Fibroblast of skin of right biceps (primary cell): ENCODE results near the gene RAB25.
A peak's percentile ranks its signal among the peaks of the same experiment; 100 is the strongest.
"Not testable (repeated sequence)": the region's sequence is repeated elsewhere in the genome, so short reads cannot be mapped to it uniquely, and the experiment has no call there.

Experiments
- DNase-seq: peaks from one replicate; pipeline ENCODE4 v3.0.0-alpha.2; 2013

The RAB25 gene

DNA sequence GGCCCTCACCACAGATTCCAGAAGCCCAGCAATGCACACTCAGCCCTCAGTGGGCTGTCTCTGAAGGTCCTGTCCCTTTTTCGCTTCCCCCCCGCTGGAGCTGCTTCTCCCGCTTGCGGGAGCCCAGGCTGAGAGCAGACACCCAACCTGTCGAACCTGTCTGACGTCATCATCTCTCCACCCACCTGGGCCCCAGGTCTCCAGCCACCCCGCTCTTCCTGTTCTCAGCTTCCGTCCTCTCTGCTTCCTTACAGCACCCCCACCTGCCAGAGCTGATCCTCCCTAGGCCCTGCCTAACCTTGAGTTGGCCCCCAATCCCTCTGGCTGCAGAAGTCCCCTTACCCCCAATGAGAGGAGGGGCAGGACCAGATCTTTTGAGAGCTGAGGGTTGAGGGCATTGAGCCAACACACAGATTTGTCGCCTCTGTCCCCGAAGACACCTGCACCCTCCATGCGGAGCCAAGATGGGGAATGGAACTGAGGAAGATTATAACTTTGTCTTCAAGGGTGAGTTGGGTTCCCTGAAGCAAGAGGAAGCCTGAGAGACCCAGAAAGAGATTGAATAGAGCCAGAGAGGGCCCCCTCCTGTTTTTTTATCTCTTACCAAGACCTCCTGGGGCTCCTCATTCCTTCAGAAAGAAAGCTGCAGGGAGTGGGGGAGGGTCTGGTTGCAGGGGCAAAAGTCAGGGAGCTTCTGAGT lies at the start of gene RAB25:
Gene RAB25, plus strand, starts transcription at position 224 of the 700 bp plus-strand sequence. Its CDS starts 241 bp downstream, at position 465.
- no peak for DNase-seq

DNA sequence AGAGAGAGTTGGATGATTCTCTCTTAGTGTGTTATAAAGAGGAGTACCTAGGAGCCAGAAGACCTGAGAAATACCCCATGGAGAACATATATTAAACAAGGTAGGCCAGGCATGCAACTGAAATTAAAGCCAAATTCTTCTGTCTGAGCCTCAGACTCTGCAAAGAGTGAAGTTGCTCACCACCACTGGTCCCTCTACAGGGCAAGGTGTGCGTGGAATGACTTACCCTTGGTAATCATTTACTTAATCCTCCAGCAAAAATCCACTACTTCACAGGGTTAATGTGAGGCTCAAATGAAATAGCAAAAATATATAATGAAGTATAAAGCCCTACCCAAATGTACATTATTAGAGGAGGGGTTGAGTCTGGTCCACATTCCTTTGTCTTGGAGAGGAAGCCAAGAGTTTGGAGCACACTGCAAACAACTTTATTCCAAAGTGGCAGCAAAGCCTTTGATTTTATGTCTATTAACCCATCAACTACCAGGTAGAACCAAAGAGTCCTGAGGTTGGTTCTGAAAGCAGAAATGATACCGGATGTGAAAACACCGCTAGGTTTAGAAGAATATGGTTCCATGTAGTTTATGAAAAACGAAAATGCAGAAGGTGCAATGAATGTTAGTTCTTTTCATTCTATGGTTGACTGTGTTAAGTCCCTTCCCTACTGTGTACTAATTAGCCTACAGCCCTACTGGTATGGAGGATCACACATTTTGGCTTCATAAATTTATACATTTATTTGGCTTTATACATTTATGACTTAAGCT lies 48.7 kb upstream of the RAB25 start:
- no peak for DNase-seq

DNA sequence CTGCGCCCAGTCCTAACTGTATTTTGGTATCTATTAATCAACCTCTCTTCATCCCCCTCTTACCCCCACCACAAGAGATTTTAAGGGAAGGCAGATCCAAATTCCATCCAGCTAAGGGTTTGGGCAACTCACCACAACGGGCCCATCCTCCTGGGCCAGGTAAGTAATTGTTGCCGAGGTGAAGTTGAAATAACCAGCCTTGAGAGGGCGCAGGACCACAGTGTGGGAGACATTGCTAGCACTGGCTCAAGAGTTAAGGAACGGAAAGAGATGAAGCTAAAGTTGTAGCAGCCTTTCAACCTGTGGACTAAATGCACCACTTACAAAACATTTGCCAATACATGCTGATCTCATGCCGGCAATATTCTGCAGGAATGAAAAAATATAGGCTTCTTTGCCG lies 46.1 kb upstream of the RAB25 start:
- no peak for DNase-seq

DNA sequence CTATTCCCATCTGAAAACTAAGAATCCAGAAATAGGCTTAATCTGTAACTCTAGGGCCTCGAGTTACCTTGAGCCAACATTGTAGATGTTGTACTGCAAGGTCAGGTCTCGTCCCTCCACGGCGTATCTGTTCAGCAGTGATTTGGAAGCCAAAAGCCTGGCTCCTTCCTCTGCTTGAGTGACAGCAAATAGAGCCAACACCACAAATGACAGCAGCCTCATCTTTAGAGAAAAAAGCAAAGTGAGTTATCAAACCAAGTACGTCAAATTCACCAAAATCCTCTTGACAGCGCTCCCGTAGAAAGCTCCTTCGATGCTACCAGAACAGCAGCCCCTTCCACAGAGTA lies 41.0 kb upstream of the RAB25 start:
- DNase-seq = no peak

DNA sequence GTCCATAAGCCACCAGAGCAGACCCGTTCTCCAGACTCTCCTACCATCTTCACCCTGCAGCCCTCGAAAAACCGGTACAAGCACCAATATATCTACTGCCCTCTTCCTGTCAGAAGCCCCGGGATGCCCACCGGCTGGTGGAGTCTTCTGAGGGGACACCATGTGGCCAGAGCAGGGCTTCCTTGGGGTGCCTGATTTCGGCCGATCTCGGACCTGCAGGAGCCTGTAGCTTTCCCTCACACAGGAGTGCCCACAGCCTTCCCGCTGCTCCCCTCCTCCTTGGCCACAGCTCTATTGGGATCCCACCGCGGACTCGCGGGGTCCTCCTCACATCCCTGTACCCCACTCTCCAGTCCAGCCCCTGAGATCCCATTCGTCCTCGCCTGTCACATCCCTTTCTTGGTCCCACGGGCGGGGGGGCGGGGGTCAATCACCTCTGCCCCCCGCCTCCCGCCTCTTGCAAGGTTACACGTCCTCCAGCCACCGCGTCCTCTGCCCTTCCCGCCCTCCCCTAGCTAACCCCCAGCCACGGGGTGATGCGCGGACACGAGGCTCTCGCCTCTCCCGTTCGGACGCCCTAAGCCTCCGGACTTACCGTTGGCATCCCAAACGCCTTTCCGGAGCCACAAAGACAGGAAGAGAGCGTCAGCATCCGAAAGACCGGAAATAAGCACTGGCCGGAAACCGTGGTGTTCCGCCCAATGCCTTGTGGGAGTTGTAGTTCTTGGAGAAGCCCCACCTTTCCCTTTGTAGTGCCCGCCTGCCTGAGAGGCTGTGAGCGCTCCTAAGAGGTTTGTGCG lies 40.5 kb upstream of the RAB25 start, which contains the start of gene SSR2:
Gene SSR2, minus strand, starts transcription at position 659 of the 800 bp plus-strand sequence. CDS start 784 bp downstream, outside the sequence.
- DNase-seq = peak; percentile 91

DNA sequence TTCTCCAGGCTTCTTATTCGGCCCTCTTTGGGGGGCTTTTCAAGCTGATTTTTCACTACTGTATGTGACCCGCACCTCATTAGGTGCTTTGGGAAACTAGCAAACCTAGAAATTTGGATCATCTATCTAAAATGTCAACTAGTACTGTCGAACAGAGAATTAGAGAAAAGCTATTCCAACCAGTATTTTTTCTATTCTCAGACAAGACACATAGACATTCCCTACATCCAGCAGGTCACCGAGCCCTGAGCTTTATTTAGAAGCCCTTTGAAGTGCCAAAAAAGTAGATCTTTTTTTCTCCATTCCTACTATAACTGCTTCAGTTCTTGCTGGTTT lies 39.9 kb upstream of the RAB25 start:
- DNase-seq = no peak

DNA sequence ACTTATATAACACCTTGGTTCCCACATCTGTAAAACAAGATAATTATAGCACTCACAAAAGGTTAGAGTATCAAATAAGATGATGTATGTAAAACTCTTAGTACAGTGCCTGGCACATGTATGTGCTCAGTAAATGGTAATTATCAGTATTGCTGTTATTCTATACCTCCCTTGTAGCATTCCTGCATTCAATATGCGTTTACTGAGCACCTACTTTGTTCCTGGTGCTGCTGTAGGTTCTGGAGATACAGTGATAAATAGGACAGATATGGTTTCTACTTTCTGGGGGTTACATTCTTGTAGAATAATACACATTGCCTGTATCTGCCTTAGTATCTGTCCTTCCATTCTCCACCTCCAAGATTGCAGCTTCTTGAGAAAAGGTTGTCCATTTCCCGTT lies 39.0 kb upstream of the RAB25 start:
- no peak for DNase-seq

DNA sequence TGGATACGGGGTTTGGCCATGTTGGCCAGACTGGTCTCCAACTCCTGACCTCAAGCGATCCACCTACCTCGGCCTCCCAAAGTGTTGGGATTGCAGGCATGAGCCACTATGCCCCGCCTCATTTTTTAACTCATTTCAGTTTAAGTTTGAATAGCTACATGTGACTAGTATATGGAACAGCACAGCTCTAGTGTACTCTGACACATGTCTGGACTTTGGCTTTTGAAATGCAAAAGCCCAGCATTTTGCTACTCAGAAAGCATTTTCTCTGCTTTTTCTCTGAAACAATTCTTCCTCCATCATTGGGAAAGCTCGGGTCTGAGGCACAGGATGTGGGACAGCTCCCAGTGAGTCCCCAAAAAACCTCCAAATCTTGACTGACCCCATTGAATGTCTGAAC lies 36.2 kb upstream of the RAB25 start:
- no peak for DNase-seq

DNA sequence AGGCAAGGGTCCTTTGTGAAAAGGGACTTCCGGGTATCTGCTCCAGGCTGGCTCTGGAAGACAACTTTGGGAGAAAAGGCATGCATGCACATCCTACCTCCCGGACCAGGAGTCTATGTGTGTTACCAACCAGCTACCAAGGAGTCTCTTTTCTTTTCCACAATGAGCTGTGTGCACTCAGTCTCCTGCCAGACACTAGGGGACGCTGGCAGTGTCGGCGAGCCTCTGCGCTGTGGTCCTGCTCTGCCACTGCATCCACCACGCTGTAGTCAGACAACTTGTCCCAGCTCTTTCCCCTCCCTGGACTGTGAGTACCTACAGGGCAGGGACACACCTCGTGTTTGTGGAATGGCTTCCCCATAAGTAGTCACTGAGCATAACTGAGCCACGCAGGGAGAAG lies 35.1 kb upstream of the RAB25 start:
- DNase-seq = peak; percentile 35

DNA sequence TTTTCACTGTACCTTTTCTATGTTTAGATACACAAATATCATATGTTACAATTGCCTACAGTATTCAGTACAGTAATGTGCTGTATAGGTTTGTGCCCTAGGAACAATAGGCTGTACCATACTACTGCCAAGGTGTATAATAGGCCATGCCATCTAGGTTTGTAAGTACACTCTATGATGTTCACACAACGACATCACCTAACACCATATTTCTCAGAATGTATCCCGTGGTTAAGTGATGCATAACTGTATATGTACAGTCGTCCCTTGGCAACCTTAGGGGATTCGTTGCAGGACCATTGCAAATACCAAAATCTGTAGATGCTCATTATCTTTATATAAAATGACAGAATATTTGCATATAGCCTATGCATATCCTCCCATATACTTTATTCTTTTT lies 34.4 kb upstream of the RAB25 start:
- no peak for DNase-seq

DNA sequence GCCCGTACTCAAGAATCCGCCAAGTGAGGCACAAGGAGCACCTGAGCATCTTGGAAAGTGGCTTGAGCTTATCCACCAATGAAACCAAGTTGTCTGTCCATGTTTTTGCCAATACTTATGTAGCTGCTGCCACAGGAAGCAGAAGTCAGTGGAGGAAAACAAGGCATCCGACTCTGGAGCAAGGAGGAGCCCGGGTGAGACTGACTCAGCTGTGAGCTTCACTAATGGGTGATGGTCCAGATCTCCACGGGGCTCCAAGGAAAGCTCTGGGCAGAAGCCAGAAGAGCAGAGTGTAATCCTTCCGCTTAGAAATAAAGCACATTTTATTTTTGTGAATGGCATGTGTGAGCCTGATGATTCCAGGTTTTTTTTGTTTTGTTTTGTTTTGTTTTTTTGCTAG lies 27.9 kb upstream of the RAB25 start:
- DNase-seq = peak; percentile 38

DNA sequence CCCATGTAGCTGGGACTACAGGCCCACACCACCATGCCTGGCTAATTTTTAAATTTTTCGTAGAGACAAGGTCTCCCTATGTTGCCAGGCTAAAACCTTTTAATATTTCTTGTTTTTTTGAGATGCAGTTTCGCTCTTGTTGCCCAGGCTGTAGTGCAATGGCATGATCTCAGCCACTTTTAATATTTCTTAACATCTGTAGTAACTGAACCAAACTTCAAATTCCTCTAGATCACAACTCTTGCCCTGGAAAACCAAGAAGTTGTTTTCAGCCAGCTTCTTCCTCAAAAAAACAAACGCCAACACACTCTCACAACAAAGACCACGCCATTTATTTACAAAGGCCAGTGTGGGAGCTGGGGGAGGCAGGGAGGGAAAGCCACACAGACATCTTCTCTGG lies 26.0 kb upstream of the RAB25 start:
- DNase-seq = not testable (repeated sequence)

DNA sequence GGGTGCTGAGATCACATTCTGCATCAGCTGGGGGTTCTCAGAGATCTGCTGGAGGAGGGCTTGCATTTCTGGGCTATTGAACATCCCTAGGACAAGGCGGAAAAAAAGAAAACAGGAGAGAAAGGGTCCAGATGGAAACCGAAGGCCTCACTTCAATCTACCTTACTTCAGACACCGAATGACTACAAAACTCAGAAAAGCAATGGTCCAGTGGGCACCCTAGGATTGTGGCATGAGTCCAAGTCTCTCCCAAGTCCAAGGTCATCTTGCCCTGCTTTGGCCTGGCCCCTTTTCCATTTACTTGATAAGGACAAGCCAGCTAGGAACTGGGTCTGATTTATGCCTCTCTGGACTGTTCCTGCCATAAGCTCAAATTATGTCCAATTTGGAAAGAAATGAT lies 18.1 kb upstream of the RAB25 start:
- DNase-seq = no peak

DNA sequence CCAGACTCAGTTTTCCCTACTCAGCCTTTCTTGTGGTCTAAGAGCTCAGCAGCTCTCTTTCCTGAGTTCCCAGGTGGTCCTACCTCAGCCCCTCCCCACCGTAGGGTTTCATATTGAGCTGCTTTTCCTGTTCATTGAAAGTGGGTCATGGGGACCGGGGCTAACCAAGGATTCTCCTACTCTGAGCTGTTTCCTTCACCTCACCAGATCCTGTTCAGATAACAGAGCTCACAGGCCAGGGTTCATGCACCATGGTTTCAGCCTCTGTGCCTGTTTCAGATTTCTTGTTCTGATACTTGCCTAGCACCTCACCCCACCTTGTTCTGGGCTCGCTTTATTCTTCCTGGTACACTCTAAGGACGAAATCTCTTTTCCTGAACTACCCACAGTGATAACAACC lies 15.9 kb upstream of the RAB25 start:
- no peak for DNase-seq

DNA sequence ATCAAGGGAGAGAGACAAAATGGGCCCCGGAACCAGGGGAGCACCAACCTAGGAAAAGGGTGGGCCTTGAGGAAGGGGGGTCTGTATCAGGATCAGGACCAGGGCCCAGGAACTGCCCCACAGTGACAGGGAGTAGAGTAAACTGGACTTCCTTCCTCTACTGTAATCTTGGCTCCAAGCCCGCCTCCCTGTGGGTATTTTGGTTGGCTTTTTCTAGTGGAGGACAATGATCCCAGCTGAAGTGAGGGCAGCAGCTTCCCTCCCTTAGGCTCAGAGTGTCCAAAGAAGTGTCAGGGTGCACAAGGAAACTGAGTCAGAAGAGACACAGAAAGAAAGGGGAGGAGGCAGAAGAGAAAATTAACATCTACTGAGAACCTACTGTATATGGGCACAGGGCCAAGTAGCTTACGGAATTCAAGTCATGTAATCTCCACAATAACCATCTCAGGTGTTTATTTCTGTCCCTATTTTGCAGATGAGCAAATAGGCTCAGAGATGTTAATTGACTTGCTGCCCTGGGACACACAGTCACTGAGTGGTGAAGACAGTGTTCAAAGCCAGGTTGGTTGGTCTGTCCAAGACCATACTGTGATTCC lies 12.2 kb upstream of the RAB25 start:
- no peak for DNase-seq

DNA sequence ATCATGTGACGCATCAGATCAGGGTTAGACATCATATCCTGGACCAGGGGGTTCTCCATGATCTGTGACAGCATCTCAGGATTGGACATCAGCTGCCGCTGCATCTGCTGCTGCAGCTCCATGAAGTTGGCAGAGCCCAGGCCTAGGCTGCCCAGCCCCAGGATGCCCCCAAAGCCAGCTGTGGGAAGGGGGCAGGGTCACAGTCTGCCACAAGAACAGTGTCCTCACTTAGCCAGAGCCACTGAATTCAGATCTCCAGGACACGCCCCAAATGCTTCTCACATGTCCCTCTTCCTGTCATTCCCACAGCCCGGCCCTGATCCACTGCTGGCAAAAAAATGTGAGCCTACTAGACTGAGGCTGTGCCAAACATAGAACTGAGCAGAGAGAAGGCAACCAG lies 10.6 kb upstream of the RAB25 start:
- no peak for DNase-seq

DNA sequence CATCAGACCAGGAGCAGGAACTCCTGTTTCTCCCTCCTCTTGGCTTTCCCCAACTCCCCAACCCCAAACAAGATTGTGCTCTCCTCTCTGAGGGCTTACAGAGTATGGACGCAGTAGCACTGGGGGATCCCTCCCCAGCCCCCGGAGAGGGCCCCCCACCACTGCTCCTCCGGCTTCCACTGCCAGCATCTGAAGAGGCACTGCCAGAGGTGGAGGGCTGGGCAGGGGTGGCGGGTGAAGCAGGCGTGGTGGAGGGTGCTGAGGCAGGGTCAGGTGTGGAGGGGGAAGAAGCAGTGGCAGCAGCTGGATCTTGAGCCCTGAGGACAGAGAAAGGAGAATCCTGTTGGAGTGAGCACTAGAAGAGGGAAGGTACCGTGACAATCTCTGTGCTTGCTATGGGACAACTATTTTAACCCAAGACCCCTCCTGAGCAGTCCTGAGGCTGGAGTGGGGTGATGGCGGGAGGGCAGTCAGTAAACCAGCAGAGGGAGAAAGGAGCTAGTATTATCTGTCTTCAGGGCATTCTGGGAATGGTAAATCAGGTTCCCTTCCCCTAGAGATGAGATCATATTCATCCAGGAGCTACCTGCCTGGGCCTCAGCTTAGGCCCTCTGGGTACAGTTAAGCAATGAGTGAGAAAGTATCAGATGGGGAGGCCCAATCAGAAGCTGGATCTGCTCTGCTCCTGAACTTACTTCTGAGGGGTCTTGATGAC lies 9.8 kb upstream of the RAB25 start:
- no peak for DNase-seq

DNA sequence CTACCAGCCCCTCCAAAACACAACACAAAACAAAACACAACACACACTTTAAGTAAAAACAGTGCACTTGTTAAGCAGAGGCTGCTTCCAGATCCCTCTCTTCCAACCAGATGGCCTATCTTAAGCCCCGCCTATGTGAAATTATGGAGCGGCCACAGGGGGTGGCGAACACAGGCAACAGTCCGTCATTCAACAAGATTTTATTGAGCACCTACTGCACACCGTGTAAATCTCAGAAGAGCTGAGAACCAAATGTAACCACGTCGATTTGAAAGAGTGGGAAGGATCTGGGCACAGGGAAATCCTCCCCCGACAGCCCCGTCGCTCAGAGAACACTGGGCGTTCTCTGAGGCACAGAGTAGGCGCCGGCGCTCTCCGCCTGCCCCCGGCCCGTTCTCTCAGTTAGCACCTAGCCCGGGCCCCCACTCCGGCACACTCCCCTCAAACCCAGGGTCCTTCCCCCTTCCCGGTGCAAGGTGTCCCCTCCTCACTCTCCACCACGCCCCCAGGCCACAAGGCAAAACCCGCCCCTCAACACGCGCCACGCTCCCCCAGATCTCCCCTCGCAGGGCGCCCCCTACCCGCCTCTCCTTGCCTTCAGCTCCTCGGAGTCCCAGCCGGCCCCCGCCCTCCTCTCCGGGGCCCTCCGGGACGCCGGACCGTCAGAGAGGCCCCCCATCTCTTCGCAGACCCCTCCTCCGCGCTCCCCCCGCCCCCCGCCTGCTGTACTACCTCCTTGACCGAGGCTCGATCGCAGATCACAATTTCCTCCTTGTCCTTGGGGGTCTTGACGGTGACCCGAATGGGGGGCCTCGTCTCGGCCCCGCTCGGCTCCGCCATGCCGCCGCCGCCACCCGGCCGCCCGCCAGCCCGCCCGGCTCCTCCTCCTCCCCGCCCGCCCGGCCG lies 7.8 kb upstream of the RAB25 start:
- peak; percentile 68 for DNase-seq

DNA sequence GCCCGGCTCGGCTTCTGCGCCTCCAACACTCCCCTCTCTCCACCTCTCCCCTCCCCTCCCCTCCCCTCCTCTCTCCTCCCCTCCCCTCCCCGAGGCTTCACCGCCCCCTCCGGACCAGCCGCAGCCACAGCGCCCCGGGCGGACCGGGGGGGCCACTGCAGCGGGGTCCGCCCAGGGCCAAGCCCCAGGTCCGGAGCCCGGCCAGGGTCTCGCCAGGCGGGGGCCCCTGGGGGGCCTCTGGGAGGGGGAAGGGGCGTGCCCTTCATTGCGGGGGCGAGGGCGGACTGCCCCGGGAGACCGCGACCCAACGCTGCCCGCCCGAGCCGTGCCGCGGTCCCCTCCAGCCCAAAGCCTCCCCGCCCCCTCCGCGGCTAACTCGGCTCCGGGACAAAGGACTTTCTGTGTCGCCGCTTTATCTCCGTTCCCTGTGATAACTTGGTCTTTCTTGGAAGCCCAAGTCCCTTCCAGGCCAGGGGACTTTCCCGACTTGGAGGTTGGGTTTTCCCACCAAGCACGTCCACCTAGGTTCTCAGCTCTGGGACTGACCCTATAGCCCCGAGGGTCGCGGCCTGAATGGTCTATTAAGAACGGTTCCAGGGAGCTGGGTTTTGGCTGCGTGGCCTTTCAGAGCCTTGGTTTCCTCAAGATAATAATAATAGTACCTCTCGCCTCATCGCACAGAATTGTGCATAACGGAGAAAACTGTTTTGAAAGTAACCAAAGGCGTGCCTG lies 7.0 kb upstream of the RAB25 start, which contains the start of gene UBQLN4:
Gene UBQLN4, minus strand, starts transcription at position 31 of the 732 bp plus-strand sequence. CDS start 97 bp downstream, outside the sequence.
- peak; percentile 91 for DNase-seq

DNA sequence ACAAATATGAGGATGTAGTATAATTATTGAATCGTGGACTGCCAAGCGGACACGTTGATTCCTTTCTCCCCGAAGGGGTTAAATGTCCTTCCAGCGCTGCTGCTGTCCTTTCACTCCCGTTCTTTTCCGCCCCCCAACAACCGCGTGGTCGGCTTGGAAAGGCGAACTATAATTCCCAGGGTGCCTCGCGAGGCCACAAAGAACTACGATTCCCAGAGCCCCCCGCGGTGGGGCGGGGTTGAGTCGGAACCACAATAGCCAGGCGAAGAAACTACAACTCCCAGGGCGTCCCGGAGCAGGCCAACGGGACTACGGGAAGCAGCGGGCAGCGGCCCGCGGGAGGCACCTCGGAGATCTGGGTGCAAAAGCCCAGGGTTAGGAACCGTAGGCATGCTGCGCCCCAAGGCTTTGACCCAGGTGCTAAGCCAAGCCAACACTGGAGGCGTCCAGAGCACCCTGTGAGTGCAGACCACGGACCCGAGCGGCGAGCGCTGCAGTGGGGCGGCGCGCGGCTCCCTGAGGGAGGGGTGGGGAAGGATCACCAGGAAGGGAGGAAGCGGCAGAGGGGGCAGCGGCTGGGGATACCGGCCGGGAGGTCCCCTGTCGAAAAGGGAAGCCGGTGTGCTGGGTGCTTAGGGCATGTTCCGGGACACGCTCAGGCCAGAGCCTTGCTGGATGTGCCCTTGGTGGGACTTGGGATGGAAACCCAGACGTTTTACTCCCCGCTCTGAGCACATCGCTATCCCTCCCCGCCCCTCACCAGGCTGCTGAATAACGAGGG lies 6.3 kb upstream of the RAB25 start, which contains the start of gene LAMTOR2:
Gene LAMTOR2, plus strand, starts transcription at position 283 of the 781 bp plus-strand sequence. Its CDS starts 108 bp downstream, at position 391.
- DNase-seq = peak; percentile 98
